ENCODE measurements around the gene DBNDD1. TPM values are rescaled to one million over a fixed set of nuclear protein-coding genes. Genes with fewer than 3 reads are reported as not detected.

DBNDD1 gene
- total RNA-seq, 1 experiment from 2014 or later: 60.2 TPM

GRCh38 chr16:89983536-89983935 lies 35.7 kb downstream of the DBNDD1 start:
- H2AFZ ChIP-seq (ENCODE audit: low read depth, low read length, poor library complexity, severe bottlenecking): no peak overlapping the region
- H3K79me2 ChIP-seq (ENCODE audit: insufficient read depth, low read length): peaks cover 29% of the 10 kb centered on the region
- H3K9me3 ChIP-seq (ENCODE audit: control insufficient read depth in 1 of 2, insufficient read depth in 1 of 2, low read depth in 1 of 2, low read length in 2 of 2): no peaks in the 10 kb centered on the region
- no peaks in the 10 kb centered on the region for H4K20me1 ChIP-seq (ENCODE audit: insufficient read depth)
- ChIA-PET CTCF (no interaction called here), RAD21 (ENCODE audit: low non-redundant PET in 1 of 2, low total read pairs in 2 of 2, uncharacterized antibody in 2 of 2, unreplicated experiment in 2 of 2) (no interaction called here), POLR2A (no interaction called here)
- no peaks in the 10 kb centered on the region for H3K9me2 ChIP-seq (ENCODE audit: insufficient read depth)
- peaks cover 69 to 83% of the 10 kb centered on the region in 2 experiments for H3K36me3 ChIP-seq (ENCODE audit: control insufficient read depth in 1 of 2, insufficient read depth in 2 of 2, low read length in 2 of 2)
- TF ChIP-seq CEBPB (IDR thresholded peaks at IDR 0.05; ENCODE audit: low read depth) (no peak), POLR2A (IDR thresholded peaks at IDR 0.05; ENCODE audit: borderline replicate concordance, extremely low read depth, insufficient read depth, insufficient read length) (no peak), REST (IDR thresholded peaks at IDR 0.05; ENCODE audit: low read depth) (no peak), MAX (IDR thresholded peaks at IDR 0.05) (no peak), SRF (IDR thresholded peaks at IDR 0.05; ENCODE audit: low read depth) (no peak), RAD21 (IDR thresholded peaks at IDR 0.05; ENCODE audit: low read depth) (no peak), JUND (IDR thresholded peaks at IDR 0.05) (no peak), FOSL1 (IDR thresholded peaks at IDR 0.05; ENCODE audit: low read depth) (no peak), TCF7L2 (IDR thresholded peaks at IDR 0.05; ENCODE audit: borderline replicate concordance, extremely low read depth, insufficient read depth, insufficient read length) (no peak), ZFX (IDR thresholded peaks at IDR 0.05) (no peak), ZNF274 (IDR thresholded peaks at IDR 0.05; ENCODE audit: low read depth, low read length) (no peak), SP1 (IDR thresholded peaks at IDR 0.05; ENCODE audit: low read depth) (no peak), ELF1 (IDR thresholded peaks at IDR 0.05; ENCODE audit: borderline replicate concordance, low read depth) (no peak), EZH2phosphoT487 (IDR thresholded peaks at IDR 0.05; ENCODE audit: borderline replicate concordance) (no peak)
- H3K9ac ChIP-seq (ENCODE audit: low read length): no peak overlapping the region
- H3K4me1 ChIP-seq (ENCODE audit: control insufficient read depth in 1 of 2, insufficient read depth in 2 of 2, low read length in 2 of 2): no peaks in the 10 kb centered on the region
- H3K4me3 ChIP-seq (replicated peaks in 1 of 2; ENCODE audit: low read depth in 1 of 2, low read length in 2 of 2): no peak overlapping the region
- no peak for DNase-seq (ENCODE audit: low read depth, low spot score)
- intact Hi-C loops (cut with micrococcal nuclease): no loop called here
- H3K27ac ChIP-seq (ENCODE audit: low read depth, low read length): no peak overlapping the region
- BruUV-seq (replicated peaks): no TSS peak
- ATAC-seq: no peak
- no peaks in the 10 kb centered on the region for H3K27me3 ChIP-seq (ENCODE audit: insufficient read depth, low read length)
- H3K4me2 ChIP-seq (ENCODE audit: low read length): no peak overlapping the region
